Transverse colon (tissue), 4 donors: ENCODE measurements around the gene HAGHL. TPM values are rescaled to one million over a fixed set of nuclear protein-coding genes. Genes with fewer than 3 reads are reported as not detected.

Experiments
- DNase-seq: peaks from one replicate; pipeline ENCODE4 v3.0.0-alpha.2; 2019
- H3K27ac ChIP-seq, 4 donors: fragments of 200-600 bp; sonication (generic); 2 replicates each; pipeline ENCODE4 v1.5.1; 2016 to 2018; ENCODE audit warnings: inconsistent platforms in 4 of 4
- H3K27me3 ChIP-seq: fragments of 200-600 bp; sonication (generic); 2 replicates; pipeline ENCODE4 v1.5.1; 2017; ENCODE audit warnings: inconsistent platforms
- H3K36me3 ChIP-seq, 4 donors: fragments of 200-600 bp; sonication (generic); 2 replicates each; pipeline ENCODE4 v1.5.1; 2017 to 2019; ENCODE audit warnings: inconsistent platforms in 4 of 4
- H3K4me1 ChIP-seq, 4 donors: fragments of 200-600 bp; sonication (generic); 2 replicates each; pipeline ENCODE4 v1.5.1; 2017 to 2020; ENCODE audit warnings: inconsistent platforms in 4 of 4
- H3K4me3 ChIP-seq, 4 donors: fragments of 200-600 bp; sonication (generic); 1 replicate in 1 of 4; 2 replicates in 3 of 4; pipeline versions ENCODE4 v1.5.1 to v1.6.1; 2017 to 2019; ENCODE audit warnings: inconsistent platforms in 4 of 4
- H3K9me3 ChIP-seq, 2 donors: fragments of 200-600 bp; sonication (generic); 2 replicates each; pipeline ENCODE4 v1.5.1; 2017 to 2019; ENCODE audit warnings: inconsistent platforms in 2 of 2
- EP300 ChIP-seq: sonication (generic); formaldehyde crosslinking; IDR thresholded peaks from one replicate; pipeline ENCODE4 v1.6.1; 2017; ENCODE audit warnings: antibody characterized with exemption, low read depth
- POLR2A ChIP-seq: fragments of 450-650 bp; IDR thresholded peaks from one replicate; pipeline ENCODE4 v1.6.1; 2016; ENCODE audit warnings: antibody characterized with exemption, mild to moderate bottlenecking, moderate library complexity
- POLR2AphosphoS5 ChIP-seq, 3 donors: sonication (generic); formaldehyde crosslinking; IDR thresholded peaks; one replicate each; pipeline ENCODE4 v1.6.1; 2016; ENCODE audit warnings: antibody characterized with exemption in 3 of 3
- WGBS, 2 donors: methylation state at CpG; one replicate each; pipeline ENCODE4 v1.1.5; 2018; ENCODE audit warnings: low coverage in 1 of 2; 5-methylcytosine and 5-hydroxymethylcytosine counted together
- in situ Hi-C, 4 donors: fragments of 200-750 bp; cut with MboI; loops; one replicate each; pipeline versions ENCODE4 v1.15.0 to v1.15.1; 2017; ENCODE audit warnings: low sequenced_read_pairs in 3 of 4, low pct_ligation_motif_present in 1 of 4, low pct_unique_long_range_greater_than_20kb in 1 of 4
- intact Hi-C: fragments of 100-400 bp; cut with DNase I; formaldehyde crosslinking; loops from one replicate; pipeline ENCODE4 v1.15.1; 2023; ENCODE audit warnings: low total_unique reads
- total RNA-seq, 4 donors: library from RNA; depleted of rRNA; stranded (reverse); fragments of >200 nt; gene quantifications; one replicate each; pipeline ENCODE4 v1.1.0, GENCODE V29; 2016
- TF ChIP-seq, protein P1 (sequence below), 5 experiments: fragments of 200-600 bp in 3 of 5; fragments of 450-650 bp in 2 of 5; sonication (generic) in 3 of 5; IDR thresholded peaks; 1 replicate in 2 of 5; 2 replicates in 3 of 5; pipeline ENCODE4 v1.5.1; 2016 to 2017; ENCODE audit warnings: antibody characterized with exemption in 5 of 5, inconsistent platforms in 3 of 5, mild to moderate bottlenecking in 2 of 5, moderate library complexity in 1 of 5

The HAGHL gene
- total RNA-seq, 4 donors from 2014 or later = 1.2 to 12.3 (median 5.5) TPM

DNA sequence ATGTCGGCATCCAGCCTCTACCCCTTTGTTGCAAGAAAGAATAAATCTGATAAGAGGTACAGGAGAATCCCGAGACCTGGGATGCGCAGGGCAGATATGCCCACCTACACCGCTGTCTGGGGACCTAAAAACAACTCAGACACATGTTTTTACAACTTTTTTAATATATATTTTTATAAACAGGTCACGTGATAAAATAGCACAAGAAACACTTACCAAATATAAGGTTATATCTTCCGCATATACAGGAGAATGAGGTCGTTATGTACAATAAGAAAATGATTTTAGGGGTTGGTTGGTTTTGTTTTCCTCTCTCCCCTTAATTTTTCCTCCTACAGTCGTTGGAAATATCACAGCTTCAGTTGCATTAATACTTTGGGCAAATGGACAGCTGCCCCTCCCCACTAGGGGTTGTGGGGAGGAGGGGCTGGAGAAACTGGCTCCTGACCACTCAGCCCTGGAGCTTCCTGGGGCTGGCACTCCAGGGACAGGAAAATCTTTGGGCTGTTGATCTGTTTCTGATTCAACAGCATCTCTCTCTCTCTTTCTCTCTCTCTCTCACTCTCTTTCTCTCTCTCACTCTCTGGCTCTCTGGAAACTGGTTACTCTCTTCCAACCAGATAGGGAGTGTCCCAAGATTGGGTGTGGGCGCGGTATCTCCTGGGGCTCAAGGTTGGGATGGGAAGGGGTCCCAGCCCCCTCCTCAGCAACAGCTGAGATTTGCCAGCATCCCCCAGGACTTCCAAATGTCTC, 34.4 kb upstream of the HAGHL start:
- Histone ChIP-seq H3K27me3 (peaks cover 50% of the 10 kb centered on the region), H3K9me3 (no peaks in the 10 kb centered on the region), H3K4me1 (peaks cover 23 to 47% (median 41%) of the 10 kb centered on the region in 4 donors), H3K27ac (no peak overlapping the region), H3K36me3 (no peaks in the 10 kb centered on the region), H3K4me3 (no peak overlapping the region)
- in situ Hi-C loops (no loop called here), intact Hi-C loops (no loop called here)
- 59 to 60% methylated on average over 8 to 10 of the region's 10 CpGs for WGBS, 2 donors
- TF ChIP-seq EP300 (no peak), POLR2AphosphoS5 (IDR thresholded peaks at IDR 0.05) (no peak), POLR2A (no peak)
- TF ChIP-seq, protein P1, sequence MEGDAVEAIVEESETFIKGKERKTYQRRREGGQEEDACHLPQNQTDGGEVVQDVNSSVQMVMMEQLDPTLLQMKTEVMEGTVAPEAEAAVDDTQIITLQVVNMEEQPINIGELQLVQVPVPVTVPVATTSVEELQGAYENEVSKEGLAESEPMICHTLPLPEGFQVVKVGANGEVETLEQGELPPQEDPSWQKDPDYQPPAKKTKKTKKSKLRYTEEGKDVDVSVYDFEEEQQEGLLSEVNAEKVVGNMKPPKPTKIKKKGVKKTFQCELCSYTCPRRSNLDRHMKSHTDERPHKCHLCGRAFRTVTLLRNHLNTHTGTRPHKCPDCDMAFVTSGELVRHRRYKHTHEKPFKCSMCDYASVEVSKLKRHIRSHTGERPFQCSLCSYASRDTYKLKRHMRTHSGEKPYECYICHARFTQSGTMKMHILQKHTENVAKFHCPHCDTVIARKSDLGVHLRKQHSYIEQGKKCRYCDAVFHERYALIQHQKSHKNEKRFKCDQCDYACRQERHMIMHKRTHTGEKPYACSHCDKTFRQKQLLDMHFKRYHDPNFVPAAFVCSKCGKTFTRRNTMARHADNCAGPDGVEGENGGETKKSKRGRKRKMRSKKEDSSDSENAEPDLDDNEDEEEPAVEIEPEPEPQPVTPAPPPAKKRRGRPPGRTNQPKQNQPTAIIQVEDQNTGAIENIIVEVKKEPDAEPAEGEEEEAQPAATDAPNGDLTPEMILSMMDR (IDR thresholded peaks at IDR 0.05) = no peak
- no peak for DNase-seq

DNA sequence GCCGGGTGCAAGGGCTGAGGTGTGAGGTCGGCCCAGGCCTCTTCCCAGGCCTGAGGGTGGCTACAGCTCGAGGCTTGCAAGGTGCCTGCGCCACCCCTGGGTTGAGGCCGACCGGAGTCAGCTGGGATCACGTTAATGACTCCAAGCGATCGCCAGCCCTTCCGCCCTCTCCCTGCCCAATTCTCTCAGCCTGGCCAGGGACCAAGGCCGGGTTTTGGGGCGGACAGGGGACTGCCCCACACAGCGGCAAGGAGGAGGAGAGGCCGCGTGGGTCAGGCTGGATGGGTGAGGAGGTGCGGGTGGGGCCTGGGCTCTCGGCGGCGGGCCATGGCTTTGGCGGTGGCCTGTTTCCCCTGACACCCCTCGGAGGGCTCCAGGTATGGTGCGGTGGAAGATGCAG, 33.5 kb upstream of the HAGHL start:
- no peak for DNase-seq
- WGBS, 2 donors = 63% methylated on average over 20 of the region's 22 CpGs; no CpG with 5 or more reads in 1 of the 2 donors
- Histone ChIP-seq H3K9me3 (no peaks in the 10 kb centered on the region), H3K4me1 (peaks cover 23 to 47% (median 41%) of the 10 kb centered on the region in 4 donors), H3K27ac (no peak overlapping the region), H3K4me3 (no peak overlapping the region), H3K36me3 (no peaks in the 10 kb centered on the region), H3K27me3 (peaks cover 53% of the 10 kb centered on the region)
- in situ Hi-C loops = no loop called here
- intact Hi-C loops = no loop called here
- TF ChIP-seq POLR2A = no peak
- TF ChIP-seq POLR2AphosphoS5 (IDR thresholded peaks at IDR 0.05) = no peak
- TF ChIP-seq, protein P1 (IDR thresholded peaks at IDR 0.05) = no peak
- no peak for TF ChIP-seq EP300

DNA sequence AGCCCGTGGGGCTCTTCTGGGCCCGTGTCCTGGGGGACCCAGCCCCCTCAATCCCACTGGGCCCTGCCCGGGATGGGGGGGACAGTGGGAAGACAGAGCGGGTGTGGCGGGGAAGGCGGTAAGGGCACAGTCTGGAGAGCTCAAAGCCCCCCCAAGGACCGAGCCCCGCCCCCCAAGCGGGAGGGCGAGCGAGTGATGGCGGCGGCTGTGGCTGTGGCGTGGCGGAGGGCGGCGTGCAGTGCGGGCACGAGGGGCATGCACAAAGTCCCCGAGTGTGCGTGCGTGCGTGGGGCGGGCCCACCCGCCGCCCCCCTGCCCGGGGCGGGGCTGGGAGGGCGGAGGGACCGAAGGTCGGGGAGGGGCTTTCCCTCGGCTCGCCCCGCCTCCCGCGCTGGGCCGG, 33.1 kb upstream of the HAGHL start:
- intact Hi-C loops = no loop called here
- TF ChIP-seq POLR2A (no peak), EP300 (no peak), POLR2AphosphoS5 (IDR thresholded peaks at IDR 0.05) (no peak)
- TF ChIP-seq, protein P1 (IDR thresholded peaks at IDR 0.05) = no peak
- Histone ChIP-seq H3K9me3 (no peaks in the 10 kb centered on the region), H3K27me3 (peaks cover 55% of the 10 kb centered on the region), H3K27ac (no peak overlapping the region), H3K36me3 (no peaks in the 10 kb centered on the region), H3K4me1 (peaks cover 23 to 46% (median 40%) of the 10 kb centered on the region in 4 donors), H3K4me3 (peak overlapping the region in 2 of 4 donors; percentile 32 to 34)
- WGBS, 2 donors = 39% methylated on average over 8 of the region's 37 CpGs; no CpG with 5 or more reads in 1 of the 2 donors
- DNase-seq = no peak
- in situ Hi-C loops = no loop called here

DNA sequence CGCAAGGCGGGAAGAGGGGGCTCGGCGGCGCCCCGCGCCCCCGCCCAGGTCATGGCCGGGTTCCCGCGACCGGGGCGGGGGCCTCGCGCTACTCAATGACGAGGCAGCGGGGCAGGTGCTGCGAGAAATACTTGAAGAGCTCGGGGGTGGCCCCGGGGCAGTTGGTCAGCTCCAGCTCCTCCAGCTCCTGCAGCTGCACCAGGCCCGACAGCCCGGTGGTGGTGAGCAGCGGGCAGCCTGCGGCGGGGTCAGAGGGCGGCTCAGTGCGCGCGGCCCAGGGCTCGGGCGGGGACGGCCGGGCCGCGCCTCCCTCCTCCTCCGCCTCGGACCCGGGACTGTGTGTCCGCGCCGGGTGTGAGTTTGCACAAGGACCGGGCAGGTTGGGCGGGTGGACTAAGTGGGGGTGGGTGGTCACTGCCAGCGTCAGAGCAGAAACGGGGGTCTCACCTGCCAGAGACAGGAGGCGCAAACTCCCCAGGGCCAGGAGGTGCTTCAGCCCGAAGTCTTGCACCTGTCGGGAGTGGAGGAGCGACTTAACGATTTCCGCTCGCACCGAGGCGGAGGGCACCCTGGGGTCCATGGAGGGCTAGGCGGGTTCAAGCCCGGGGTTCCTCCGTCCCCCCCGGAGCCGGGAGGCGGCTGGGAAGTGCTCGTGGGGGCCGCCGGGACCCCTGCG, 32.6 kb upstream of the HAGHL start:
- peaks cover 60% of the 10 kb centered on the region for H3K27me3 ChIP-seq
- peak overlapping the region in 1 of 4 donors; percentile 48 for H3K27ac ChIP-seq
- in situ Hi-C loops = no loop called here
- H3K9me3 ChIP-seq = no peaks in the 10 kb centered on the region
- DNase-seq = no peak
- H3K4me1 ChIP-seq = peaks cover 17 to 43% (median 35%) of the 10 kb centered on the region in 4 donors
- no peak for TF ChIP-seq POLR2AphosphoS5 (IDR thresholded peaks at IDR 0.05)
- TF ChIP-seq EP300 = no peak
- TF ChIP-seq, protein P1 (IDR thresholded peaks at IDR 0.05) = no peak
- no peak for TF ChIP-seq POLR2A
- intact Hi-C loops = no loop called here
- H3K36me3 ChIP-seq = no peaks in the 10 kb centered on the region
- peak overlapping the region in 2 of 4 donors; percentile 32 to 34 for H3K4me3 ChIP-seq
- WGBS, 2 donors = 5% methylated on average over 24 of the region's 64 CpGs; no CpG with 5 or more reads in 1 of the 2 donors
